A673 (cell line): ENCODE measurements around the gene BCAT1. TPM values are rescaled to one million over a fixed set of nuclear protein-coding genes. Genes with fewer than 3 reads are reported as not detected.
"Not testable (repeated sequence)": the region's sequence is repeated elsewhere in the genome, so short reads cannot be mapped to it uniquely, and the experiment has no call there.

Experiments used
- BruUV-seq: library from RNA; stranded (reverse); fragments of 400-500 nt; replicated peaks from 2 replicates; lab custom pipeline; 2021; lab: Mats Ljungman, UMichigan
- CTCF ChIA-PET: fragments of 300-600 bp; sonication (Branson Sonifier 250); formaldehyde crosslinking; loops from one replicate; lab custom pipeline; 2022; ENCODE audit warnings: antibody characterized with exemption; lab: Charles Lee
- POLR2A ChIA-PET: fragments of 300-600 bp; sonication (Branson Sonifier 250); formaldehyde crosslinking; loops from one replicate; lab custom pipeline; 2022; ENCODE audit warnings: antibody characterized with exemption; ENCODE audit not compliant: low non-redundant PET; lab: Charles Lee
- DNase-seq: peaks from one replicate; pipeline ENCODE4 v3.0.0-alpha.2; 2015; ENCODE audit warnings: low spot score
- H3K27ac ChIP-seq: fragments of 200-600 bp; sonication (generic); 2 replicates; pipeline ENCODE4 v1.5.1; 2016; ENCODE audit warnings: mixed run types, low read depth, mild to moderate bottlenecking, mixed read lengths, antibody characterized with exemption, low read length; ENCODE audit not compliant: poor library complexity, severe bottlenecking
- H3K27me3 ChIP-seq: fragments of 200-600 bp; sonication (generic); replicated peaks from 2 replicates; pipeline ENCODE4 v1.6.1; 2017; ENCODE audit warnings: mixed run types, low read depth, mild to moderate bottlenecking, mixed read lengths, antibody characterized with exemption, low read length; ENCODE audit not compliant: insufficient read depth, poor library complexity
- H3K36me3 ChIP-seq: fragments of 200-600 bp; sonication (generic); 2 replicates; pipeline ENCODE4 v1.6.1; 2016; ENCODE audit warnings: mixed run types, mild to moderate bottlenecking, mixed read lengths, antibody characterized with exemption, low read length; ENCODE audit not compliant: insufficient read depth, poor library complexity, severe bottlenecking
- H3K4me1 ChIP-seq: fragments of 200-600 bp; sonication (generic); 2 replicates; pipeline ENCODE4 v1.6.1; 2017; ENCODE audit warnings: mixed run types, mild to moderate bottlenecking, mixed read lengths, antibody characterized with exemption, low read length; ENCODE audit not compliant: insufficient read depth, poor library complexity, severe bottlenecking
- H3K4me3 ChIP-seq: fragments of 200-600 bp; sonication (generic); 2 replicates; pipeline ENCODE4 v1.5.1; 2016; ENCODE audit warnings: low read depth, mixed run types, mild to moderate bottlenecking, mixed read lengths, low read length; ENCODE audit not compliant: poor library complexity, severe bottlenecking
- H3K9me3 ChIP-seq: fragments of 200-600 bp; sonication (generic); 2 replicates; pipeline ENCODE4 v1.6.1; 2016; ENCODE audit warnings: mixed run types, low read depth, mild to moderate bottlenecking, mixed read lengths, antibody characterized with exemption, low read length; ENCODE audit not compliant: poor library complexity, severe bottlenecking
- EZH2 ChIP-seq: fragments of 200-600 bp; sonication (generic); IDR thresholded peaks from 2 replicates; pipeline ENCODE4 v1.6.1; 2017; ENCODE audit warnings: borderline replicate concordance, low read depth, mild to moderate bottlenecking, mixed read lengths, antibody characterized with exemption, low read length; ENCODE audit not compliant: poor library complexity, severe bottlenecking
- intact Hi-C: fragments of 100-400 bp; cut with micrococcal nuclease; formaldehyde crosslinking; loops from one replicate; pipeline ENCODE4 v1.10.0; 2022; ENCODE audit not compliant: unreplicated experiment
- total RNA-seq: library from RNA; stranded (reverse); gene quantifications from 2 replicates; pipeline ENCODE4 v1.2.3, GENCODE V29; 2021
- TF ChIP-seq, protein P1 (sequence below): fragments of 300-800, 200-600 bp; sonication (generic); conservative IDR thresholded peaks from 2 replicates; pipeline ENCODE4 v1.5.1; 2017; ENCODE audit warnings: low read depth, mild to moderate bottlenecking, antibody characterized with exemption, low read length, moderate library complexity, mixed read lengths

The BCAT1 gene
- total RNA-seq, 1 experiment from 2014 or later = 195 TPM

GRCh38 chr12:24852420-24852819 lies 96.5 kb downstream of the BCAT1 start:
- CTCF ChIA-PET = no interaction called here
- no peak overlapping the region for H3K4me3 ChIP-seq
- POLR2A ChIA-PET = no interaction called here
- H3K27me3 ChIP-seq = no peaks in the 10 kb centered on the region
- peaks cover 6% of the 10 kb centered on the region for H3K36me3 ChIP-seq
- peaks cover 39% of the 10 kb centered on the region for H3K4me1 ChIP-seq
- no peak for DNase-seq
- no peak overlapping the region for H3K27ac ChIP-seq
- TF ChIP-seq EZH2 = no peak
- TF ChIP-seq, protein P1, sequence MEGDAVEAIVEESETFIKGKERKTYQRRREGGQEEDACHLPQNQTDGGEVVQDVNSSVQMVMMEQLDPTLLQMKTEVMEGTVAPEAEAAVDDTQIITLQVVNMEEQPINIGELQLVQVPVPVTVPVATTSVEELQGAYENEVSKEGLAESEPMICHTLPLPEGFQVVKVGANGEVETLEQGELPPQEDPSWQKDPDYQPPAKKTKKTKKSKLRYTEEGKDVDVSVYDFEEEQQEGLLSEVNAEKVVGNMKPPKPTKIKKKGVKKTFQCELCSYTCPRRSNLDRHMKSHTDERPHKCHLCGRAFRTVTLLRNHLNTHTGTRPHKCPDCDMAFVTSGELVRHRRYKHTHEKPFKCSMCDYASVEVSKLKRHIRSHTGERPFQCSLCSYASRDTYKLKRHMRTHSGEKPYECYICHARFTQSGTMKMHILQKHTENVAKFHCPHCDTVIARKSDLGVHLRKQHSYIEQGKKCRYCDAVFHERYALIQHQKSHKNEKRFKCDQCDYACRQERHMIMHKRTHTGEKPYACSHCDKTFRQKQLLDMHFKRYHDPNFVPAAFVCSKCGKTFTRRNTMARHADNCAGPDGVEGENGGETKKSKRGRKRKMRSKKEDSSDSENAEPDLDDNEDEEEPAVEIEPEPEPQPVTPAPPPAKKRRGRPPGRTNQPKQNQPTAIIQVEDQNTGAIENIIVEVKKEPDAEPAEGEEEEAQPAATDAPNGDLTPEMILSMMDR = peak; percentile 60
- H3K9me3 ChIP-seq = peaks cover 3% of the 10 kb centered on the region
- intact Hi-C loops = loop anchor here (5.0 kb wide), 2 partner anchors 95 to 280 kb away; partner anchors contain the start of gene BCAT1
- BruUV-seq = no TSS peak

GRCh38 chr12:24851883-24852282 lies 97.0 kb downstream of the BCAT1 start:
- H3K4me3 ChIP-seq, H3K27ac ChIP-seq, POLR2A ChIA-PET, H3K27me3 ChIP-seq, H3K36me3 ChIP-seq, CTCF ChIA-PET, BruUV-seq, H3K9me3 ChIP-seq: not testable (repeated sequence)
- H3K4me1 ChIP-seq = peaks cover 39% of the 10 kb centered on the region
- DNase-seq = peak; percentile 66
- intact Hi-C loops = loop anchor here (5.0 kb wide), 2 partner anchors 95 to 280 kb away; partner anchors contain the start of gene BCAT1

- no peak overlapping the region for H3K4me3 ChIP-seq
- H3K27me3 ChIP-seq = no peaks in the 10 kb centered on the region
- TF ChIP-seq, protein P1 = no peak
- H3K27ac ChIP-seq = no peak overlapping the region
- BruUV-seq = no TSS peak
- peaks cover 39% of the 10 kb centered on the region for H3K4me1 ChIP-seq
- H3K36me3 ChIP-seq = peaks cover 4% of the 10 kb centered on the region
- ChIA-PET POLR2A (no interaction called here), CTCF (no interaction called here)
- intact Hi-C loops = loop anchor here (5.0 kb wide), 2 partner anchors 96 to 281 kb away; partner anchors contain the start of gene BCAT1
- no peak for DNase-seq
- H3K9me3 ChIP-seq = peaks cover 3% of the 10 kb centered on the region
These were observed 97.6 kb downstream of the BCAT1 start for GRCh38 chr12:24851341-24851740.

DNA sequence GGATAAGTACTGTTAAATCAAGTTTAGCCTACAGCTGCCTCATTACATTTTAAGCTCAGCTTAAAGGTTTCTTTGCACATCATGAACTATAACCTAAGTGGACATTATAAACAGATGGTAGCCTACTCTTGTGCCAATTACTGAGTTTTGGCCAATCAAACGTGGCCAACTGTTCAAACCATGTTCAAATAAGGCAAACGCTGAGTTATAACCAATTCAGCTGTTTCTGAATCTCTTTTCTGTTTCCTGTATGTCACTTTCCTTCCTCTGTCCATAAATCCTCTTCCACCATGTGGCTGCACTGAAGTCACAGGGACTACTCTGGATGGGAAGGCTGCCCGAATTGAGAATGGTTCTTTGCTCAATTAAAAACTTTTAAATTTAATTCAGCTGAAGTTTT lies 98.4 kb downstream of the BCAT1 start:
- no peak overlapping the region for H3K4me3 ChIP-seq
- H3K4me1 ChIP-seq = peaks cover 39% of the 10 kb centered on the region
- BruUV-seq = no TSS peak
- H3K27ac ChIP-seq = no peak overlapping the region
- ChIA-PET CTCF (no interaction called here), POLR2A (no interaction called here)
- peaks cover 3% of the 10 kb centered on the region for H3K9me3 ChIP-seq
- peaks cover 4% of the 10 kb centered on the region for H3K36me3 ChIP-seq
- DNase-seq = peak; percentile 43
- intact Hi-C loops = loop anchor here (5.0 kb wide), 2 partner anchors 97 to 282 kb away; partner anchors contain the start of gene BCAT1
- no peaks in the 10 kb centered on the region for H3K27me3 ChIP-seq
- no peak for TF ChIP-seq EZH2
- TF ChIP-seq, protein P1 = no peak
